Measurements from ENCODE around the gene NXT1.

NXT1 gene

DNA sequence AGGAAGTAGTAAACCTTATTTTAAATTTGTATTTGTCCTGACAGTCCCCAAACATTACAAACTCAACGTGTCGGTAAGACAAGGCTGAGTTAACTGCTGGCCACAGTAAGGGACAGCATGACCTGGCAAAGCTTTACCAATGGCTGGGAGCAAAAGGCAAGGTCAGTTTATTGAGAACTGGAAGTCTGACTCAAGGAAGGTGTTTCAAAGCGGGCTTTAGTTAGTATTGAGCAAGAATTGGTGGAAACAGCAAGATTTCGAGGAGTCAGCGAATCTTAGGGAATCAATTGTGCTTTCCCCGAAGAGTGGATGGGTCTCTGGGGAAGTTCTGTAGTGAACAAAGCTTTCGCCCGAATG, 10.5 kb downstream of the NXT1 start:
- Histone ChIP-seq H3K27me3 (ENCODE audit: insufficient read depth, insufficient read length) (no peaks in the 10 kb centered on the region), H3K4me1 (ENCODE audit: insufficient read depth, insufficient read length) (peaks cover 11% of the 10 kb centered on the region), H3K9ac (ENCODE audit: insufficient read length, low read depth) (peak overlapping the region; percentile 96), H3K36me3 (ENCODE audit: insufficient read depth, insufficient read length, low read length) (peaks cover 24% of the 10 kb centered on the region), H3K9me3 (ENCODE audit: insufficient read depth, low read length) (no peaks in the 10 kb centered on the region), H3K4me3 (ENCODE audit: insufficient read length, low read depth) (peak overlapping the region; percentile 89)
- DNase-seq (ENCODE audit: low read depth, low spot score) = no peak
- TF ChIP-seq SUZ12 (IDR thresholded peaks at IDR 0.05; ENCODE audit: extremely low read depth, insufficient read depth, insufficient read length) = no peak
- no peak for TF ChIP-seq ZNF274 (IDR thresholded peaks at IDR 0.05; ENCODE audit: low read depth, low read length)

DNA sequence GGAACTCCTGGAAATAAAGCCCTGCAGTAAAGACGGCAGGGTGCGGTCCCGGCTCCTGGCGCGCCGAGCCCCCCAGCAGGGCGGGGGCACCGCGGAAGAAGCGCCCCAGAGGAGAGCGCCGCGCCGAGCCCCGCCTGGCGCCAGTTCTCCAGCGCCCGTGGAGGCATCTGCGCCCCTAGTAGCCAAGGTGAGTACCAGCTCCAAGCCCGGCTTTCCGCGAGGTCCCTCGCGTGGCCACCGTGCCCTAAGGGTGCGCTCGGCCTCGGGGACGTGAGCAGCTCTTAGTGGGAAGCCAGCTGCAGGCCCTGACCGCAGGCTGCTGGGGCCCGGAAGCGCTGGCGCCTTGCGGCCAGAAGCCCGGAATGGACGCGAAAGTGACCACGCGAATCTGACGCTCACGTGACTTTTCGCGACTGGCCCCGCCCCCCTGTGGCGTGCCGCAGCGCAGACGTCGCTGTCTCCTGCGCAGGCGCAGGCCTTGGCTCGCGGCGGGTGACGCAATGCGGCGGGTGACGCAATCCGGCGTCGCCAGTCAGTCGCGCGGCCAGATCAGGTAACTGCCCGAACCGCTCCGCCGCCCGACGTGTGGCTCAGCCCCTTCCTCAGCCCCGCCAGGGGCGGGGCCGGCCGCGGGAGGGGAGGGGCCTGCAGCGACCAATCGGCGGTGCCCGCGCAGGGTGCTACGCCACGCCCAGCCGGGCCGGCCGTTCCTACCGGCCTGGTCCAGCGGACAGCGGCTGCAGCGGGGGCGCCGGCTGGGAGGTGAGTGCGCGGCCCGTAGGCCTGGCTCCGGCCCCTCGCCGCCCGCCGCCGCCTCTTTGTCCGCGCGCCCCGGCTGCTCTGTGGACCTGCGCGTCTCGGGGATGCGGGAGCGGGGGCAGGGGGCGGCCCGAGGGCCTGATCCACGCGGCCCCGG, 11.1 kb downstream of the NXT1 start, which contains the start of gene GZF1:
TSS of gene GZF1 (plus strand) at position 707 of the 916 bp plus-strand sequence. CDS start 2,202 bp downstream, outside the sequence.
- no peaks in the 10 kb centered on the region for H3K9me3 ChIP-seq (ENCODE audit: insufficient read depth, low read length)
- peaks cover 9% of the 10 kb centered on the region for H3K4me1 ChIP-seq (ENCODE audit: insufficient read depth, insufficient read length)
- TF ChIP-seq ZNF274 (IDR thresholded peaks at IDR 0.05; ENCODE audit: low read depth, low read length) (no peak), YY1 (IDR thresholded peaks at IDR 0.05; ENCODE audit: insufficient read depth, insufficient read length) (no peak), SUZ12 (IDR thresholded peaks at IDR 0.05; ENCODE audit: extremely low read depth, insufficient read depth, insufficient read length) (no peak)
- DNase-seq (ENCODE audit: low read depth, low spot score) = peak; percentile 92
- H3K36me3 ChIP-seq (ENCODE audit: insufficient read depth, insufficient read length, low read length) = peaks cover 24% of the 10 kb centered on the region
- no peaks in the 10 kb centered on the region for H3K27me3 ChIP-seq (ENCODE audit: insufficient read depth, insufficient read length)
- H3K9ac ChIP-seq (ENCODE audit: insufficient read length, low read depth) = peak within 1 kb of the TSS; percentile 96
- H3K4me3 ChIP-seq (ENCODE audit: insufficient read length, low read depth) = peak within 1 kb of the TSS; percentile 89

DNA sequence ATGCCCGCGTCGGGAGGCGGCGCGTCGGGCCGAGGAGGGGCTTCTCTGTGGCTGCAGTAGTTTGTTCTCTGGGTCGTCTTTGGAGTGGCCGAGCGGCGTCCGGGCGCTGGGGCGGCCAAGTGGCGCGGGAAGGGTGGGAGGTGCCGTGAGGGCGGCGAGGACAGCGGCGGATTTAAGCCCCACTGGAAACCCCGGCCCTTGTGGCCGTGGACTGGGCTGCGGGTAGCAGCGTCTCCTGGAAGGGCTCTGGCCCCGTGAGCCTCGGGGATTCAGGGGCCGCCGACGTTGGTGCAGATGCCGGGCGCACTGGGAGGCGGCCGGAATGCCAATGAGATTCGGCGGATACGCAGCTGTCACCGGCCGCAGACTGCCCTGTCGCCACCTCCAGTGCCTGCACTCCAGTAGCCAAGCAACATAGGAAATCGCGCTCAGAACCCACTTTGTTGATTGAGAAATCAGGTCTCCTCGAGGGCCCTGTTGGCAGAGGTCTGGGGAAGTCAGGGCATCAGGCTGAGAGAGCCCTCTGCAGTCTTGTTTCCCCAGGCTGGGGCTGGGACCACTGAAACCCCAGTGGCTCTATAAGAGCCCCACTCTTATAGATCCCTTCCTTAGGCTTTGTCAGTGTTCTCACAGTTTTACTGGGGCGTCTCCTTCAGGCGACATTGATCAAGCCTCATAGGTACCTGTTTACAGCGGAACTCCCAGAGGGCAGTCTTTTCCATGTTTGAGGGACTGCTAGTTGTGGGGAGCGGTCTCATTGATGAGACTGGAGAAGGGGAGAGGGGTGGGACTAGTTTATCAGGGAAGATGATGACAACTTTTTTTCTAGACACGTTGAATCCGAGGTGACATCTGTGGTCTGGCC, 12.0 kb downstream of the NXT1 start:
- peak overlapping the region; percentile 80 for H3K4me3 ChIP-seq (ENCODE audit: insufficient read length, low read depth)
- H3K9ac ChIP-seq (ENCODE audit: insufficient read length, low read depth) = peak overlapping the region; percentile 85
- no peaks in the 10 kb centered on the region for H3K27me3 ChIP-seq (ENCODE audit: insufficient read depth, insufficient read length)
- no peak for TF ChIP-seq SUZ12 (IDR thresholded peaks at IDR 0.05; ENCODE audit: extremely low read depth, insufficient read depth, insufficient read length)
- no peak for TF ChIP-seq ZNF274 (IDR thresholded peaks at IDR 0.05; ENCODE audit: low read depth, low read length)
- TF ChIP-seq YY1 (IDR thresholded peaks at IDR 0.05; ENCODE audit: insufficient read depth, insufficient read length) = no peak
- no peak for DNase-seq (ENCODE audit: low read depth, low spot score)
- H3K4me1 ChIP-seq (ENCODE audit: insufficient read depth, insufficient read length) = peaks cover 9% of the 10 kb centered on the region
- H3K36me3 ChIP-seq (ENCODE audit: insufficient read depth, insufficient read length, low read length) = peaks cover 32% of the 10 kb centered on the region
- H3K9me3 ChIP-seq (ENCODE audit: insufficient read depth, low read length) = no peaks in the 10 kb centered on the region

DNA sequence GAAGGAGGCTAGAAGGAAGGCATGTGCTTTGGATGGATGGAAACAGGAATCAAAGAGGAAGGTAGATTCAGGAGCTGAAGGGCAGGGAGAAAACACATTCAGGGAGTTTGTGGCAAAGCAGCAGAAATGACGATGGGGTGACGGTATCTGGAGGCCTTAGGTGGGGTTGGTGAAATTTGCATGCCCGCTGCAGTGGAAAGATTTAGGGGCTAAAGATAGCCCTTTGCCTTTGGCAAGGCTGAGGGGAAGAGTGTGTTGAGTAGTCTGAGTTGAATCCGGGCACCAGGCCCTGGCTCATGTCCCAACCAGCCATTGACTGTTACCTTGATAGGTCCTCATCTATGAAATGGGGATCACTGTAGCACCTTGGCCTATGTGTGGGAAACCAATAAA, 12.7 kb downstream of the NXT1 start:
- Histone ChIP-seq H3K9ac (ENCODE audit: insufficient read length, low read depth) (peak overlapping the region; percentile 85), H3K9me3 (ENCODE audit: insufficient read depth, low read length) (no peaks in the 10 kb centered on the region), H3K4me1 (ENCODE audit: insufficient read depth, insufficient read length) (peaks cover 9% of the 10 kb centered on the region), H3K36me3 (ENCODE audit: insufficient read depth, insufficient read length, low read length) (peaks cover 37% of the 10 kb centered on the region), H3K27me3 (ENCODE audit: insufficient read depth, insufficient read length) (no peaks in the 10 kb centered on the region), H3K4me3 (ENCODE audit: insufficient read length, low read depth) (peak overlapping the region; percentile 80)
- DNase-seq (ENCODE audit: low read depth, low spot score) = no peak
- TF ChIP-seq SUZ12 (IDR thresholded peaks at IDR 0.05; ENCODE audit: extremely low read depth, insufficient read depth, insufficient read length) = no peak
- no peak for TF ChIP-seq YY1 (IDR thresholded peaks at IDR 0.05; ENCODE audit: insufficient read depth, insufficient read length)
- no peak for TF ChIP-seq ZNF274 (IDR thresholded peaks at IDR 0.05; ENCODE audit: low read depth, low read length)

DNA sequence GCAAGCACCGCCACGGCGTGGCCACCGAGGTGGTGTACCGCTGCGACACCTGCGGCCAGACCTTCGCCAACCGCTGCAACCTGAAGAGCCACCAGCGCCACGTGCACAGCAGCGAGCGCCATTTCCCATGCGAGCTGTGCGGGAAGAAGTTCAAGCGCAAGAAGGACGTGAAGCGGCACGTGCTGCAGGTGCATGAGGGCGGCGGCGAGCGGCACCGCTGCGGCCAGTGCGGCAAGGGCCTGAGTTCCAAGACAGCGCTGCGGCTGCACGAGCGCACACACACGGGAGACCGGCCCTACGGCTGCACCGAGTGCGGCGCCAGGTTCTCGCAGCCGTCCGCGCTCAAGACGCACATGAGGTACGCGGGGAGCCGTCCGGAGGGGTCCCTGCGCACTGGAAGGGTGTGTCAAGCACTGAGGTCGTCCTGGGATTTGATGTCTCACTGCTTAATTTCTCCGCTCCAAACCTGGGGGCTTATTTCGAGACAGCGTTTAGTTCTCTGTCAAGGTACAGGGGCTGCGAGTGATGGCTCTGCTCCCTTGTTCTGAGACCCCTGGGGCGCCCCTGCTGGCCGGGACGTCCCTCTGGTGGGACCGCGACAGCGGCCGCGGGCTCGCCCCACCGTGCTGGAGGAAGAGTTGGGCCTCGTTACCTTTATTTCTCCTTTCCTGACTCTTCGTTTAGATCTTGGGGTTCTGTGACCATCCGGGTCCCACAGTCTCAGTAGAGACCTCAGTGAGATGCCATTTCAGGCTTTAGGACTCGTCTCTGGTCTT, 15.0 kb downstream of the NXT1 start:
- no peak for DNase-seq (ENCODE audit: low read depth, low spot score)
- Histone ChIP-seq H3K27me3 (ENCODE audit: insufficient read depth, insufficient read length) (no peaks in the 10 kb centered on the region), H3K36me3 (ENCODE audit: insufficient read depth, insufficient read length, low read length) (peaks cover 60% of the 10 kb centered on the region), H3K4me1 (ENCODE audit: insufficient read depth, insufficient read length) (peaks cover 7% of the 10 kb centered on the region), H3K9ac (ENCODE audit: insufficient read length, low read depth) (no peak overlapping the region), H3K4me3 (ENCODE audit: insufficient read length, low read depth) (no peak overlapping the region), H3K9me3 (ENCODE audit: insufficient read depth, low read length) (no peaks in the 10 kb centered on the region)
- TF ChIP-seq ZNF274 (IDR thresholded peaks at IDR 0.05; ENCODE audit: low read depth, low read length) (no peak), SUZ12 (IDR thresholded peaks at IDR 0.05; ENCODE audit: extremely low read depth, insufficient read depth, insufficient read length) (no peak), YY1 (IDR thresholded peaks at IDR 0.05; ENCODE audit: insufficient read depth, insufficient read length) (no peak)

DNA sequence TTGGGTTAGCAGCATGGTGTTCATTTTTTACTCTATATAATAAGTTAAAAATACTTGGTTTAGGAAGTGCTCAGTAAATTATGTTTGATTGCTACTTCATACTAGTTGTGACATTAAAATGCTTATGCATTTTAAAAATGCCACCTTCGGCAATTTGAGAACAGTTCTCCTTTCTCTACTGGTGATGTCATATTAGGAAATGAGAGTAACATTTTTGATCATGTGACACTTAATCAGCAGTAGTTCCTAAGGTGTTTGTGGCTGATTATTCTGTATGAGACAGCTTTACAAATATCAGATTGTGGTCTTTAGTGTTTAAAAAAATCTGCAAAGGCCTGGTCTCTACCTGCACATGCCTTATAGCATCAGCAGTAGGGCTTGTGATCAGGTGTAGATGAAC, 15.8 kb downstream of the NXT1 start:
- no peaks in the 10 kb centered on the region for H3K27me3 ChIP-seq (ENCODE audit: insufficient read depth, insufficient read length)
- H3K4me3 ChIP-seq (ENCODE audit: insufficient read length, low read depth) = no peak overlapping the region
- no peak for DNase-seq (ENCODE audit: low read depth, low spot score)
- H3K9ac ChIP-seq (ENCODE audit: insufficient read length, low read depth) = no peak overlapping the region
- H3K4me1 ChIP-seq (ENCODE audit: insufficient read depth, insufficient read length) = peaks cover 7% of the 10 kb centered on the region
- peaks cover 67% of the 10 kb centered on the region for H3K36me3 ChIP-seq (ENCODE audit: insufficient read depth, insufficient read length, low read length)
- no peaks in the 10 kb centered on the region for H3K9me3 ChIP-seq (ENCODE audit: insufficient read depth, low read length)
- no peak for TF ChIP-seq ZNF274 (IDR thresholded peaks at IDR 0.05; ENCODE audit: low read depth, low read length)
